K562 (cell line): ENCODE results near the gene URI1. TPM values are rescaled to one million over a fixed set of nuclear protein-coding genes. Genes with fewer than 3 reads are reported as not detected.

Source experiments
- ATAC-seq: fragments of 200-7000 bp; cut with Tn5 transposase; 3 replicates; pipeline ENCODE4 v1.9.1; 2020; ENCODE audit warnings: moderate library complexity
- BruUV-seq: library from RNA; stranded (reverse); fragments of 400-500 nt; replicated peaks from 2 replicates; lab custom pipeline; 2021; lab: Mats Ljungman, UMichigan
- CTCF ChIA-PET: fragments of 300-600 bp; formaldehyde crosslinking; extraction: SDS; loops from one replicate; lab custom pipeline; 2021; ENCODE audit warnings: low intra/inter-chr PET ratio; lab: Yijun Ruan, JAX
- POLR2A ChIA-PET: fragments of 300-600, 350-650 bp; sonication (Branson Sonifier 250); formaldehyde crosslinking; extraction: SDS; loops from one replicate; lab custom pipeline; 2021; ENCODE audit warnings: antibody characterized with exemption, inconsistent platforms; lab: Yijun Ruan, JAX
- DNase-seq, 4 experiments: peaks; one replicate each; pipeline versions ENCODE4 v3.0.0 to v3.0.0-alpha.2; 2011 to 2018; ENCODE audit warnings: low spot score in 3 of 4, mixed read lengths in 3 of 4; ENCODE audit errors: extremely low read depth in 1 of 4
- FAIRE-seq: peaks from 2 replicates; lab custom pipeline; 2011; peaks lifted over from hg19 to GRCh38; lab: Jason Lieb, UNC
- H2AFZ ChIP-seq: 2 replicates; pipeline ENCODE4 v1.6.0; 2011; ENCODE audit warnings: low read depth, low read length, control low read depth, inconsistent platforms
- H3K27ac ChIP-seq: fragments of 200-600 bp; 3 replicates; pipeline ENCODE4 v1.8.0; 2011; ENCODE audit warnings: low read depth, mild to moderate bottlenecking, control low read depth, inconsistent platforms, low read length, moderate library complexity, mixed read lengths; ENCODE audit errors: extremely low read depth
- H3K27me3 ChIP-seq, 2 experiments: fragments of 300-600 bp in 1 of 2; 2 replicates in 1 of 2; 3 replicates in 1 of 2; pipeline versions ENCODE4 v1.6.0 to v1.8.0; 2011; ENCODE audit warnings: inconsistent platforms in 2 of 2, low read length in 2 of 2, mild to moderate bottlenecking in 1 of 2, mixed read lengths in 1 of 2, moderate library complexity in 1 of 2; ENCODE audit not compliant: control insufficient read depth in 2 of 2, insufficient read depth in 2 of 2
- H3K36me3 ChIP-seq: fragments of 300-600 bp; 3 replicates; pipeline ENCODE4 v1.8.0; 2011; ENCODE audit warnings: mild to moderate bottlenecking, low read length, inconsistent platforms; ENCODE audit not compliant: control insufficient read depth, insufficient read depth
- H3K4me1 ChIP-seq, 2 experiments: fragments of 200-600 bp in 1 of 2; replicated peaks in 1 of 2; 2 replicates in 1 of 2; 3 replicates in 1 of 2; pipeline versions ENCODE4 v1.5.1 to v1.8.0; 2011; ENCODE audit warnings: inconsistent platforms in 2 of 2, low read length in 2 of 2, mild to moderate bottlenecking in 1 of 2, mixed read lengths in 1 of 2, moderate library complexity in 1 of 2; ENCODE audit not compliant: control insufficient read depth in 2 of 2, insufficient read depth in 2 of 2
- H3K4me2 ChIP-seq: 2 replicates; pipeline ENCODE4 v1.6.1; 2011; ENCODE audit warnings: low read length, control low read depth, inconsistent platforms, mixed read lengths; ENCODE audit not compliant: insufficient read depth
- H3K4me3 ChIP-seq: fragments of 200-600 bp; sonication (generic), shearing (Covaris generic); 2 replicates; pipeline ENCODE4 v1.5.1; 2016; ENCODE audit warnings: control low read depth, inconsistent platforms
- H3K79me2 ChIP-seq: fragments of 200-600 bp; 3 replicates; pipeline ENCODE4 v1.8.0; 2011; ENCODE audit warnings: low read length, inconsistent platforms; ENCODE audit not compliant: control insufficient read depth, insufficient read depth
- H3K9ac ChIP-seq, 2 experiments: 2 replicates each; pipeline versions ENCODE4 v1.6.0 to v1.6.1; 2011; ENCODE audit warnings: low read depth in 2 of 2, low read length in 2 of 2, control low read depth in 1 of 2, inconsistent platforms in 1 of 2, mild to moderate bottlenecking in 1 of 2, mixed read lengths in 1 of 2; ENCODE audit not compliant: insufficient read depth in 1 of 2
- H3K9me1 ChIP-seq: one replicate; pipeline ENCODE4 v1.6.0; 2011; ENCODE audit warnings: inconsistent platforms, mild to moderate bottlenecking, low read length, moderate library complexity; ENCODE audit not compliant: control insufficient read depth, insufficient read depth
- H3K9me3 ChIP-seq: replicated peaks from 2 replicates; pipeline ENCODE4 v1.5.1; 2011; ENCODE audit warnings: low read depth, low read length, inconsistent platforms; ENCODE audit not compliant: control insufficient read depth, insufficient read depth
- H4K20me1 ChIP-seq: replicated peaks from 2 replicates; pipeline ENCODE4 v1.6.1; 2011; ENCODE audit warnings: low read length, inconsistent platforms, mixed read lengths; ENCODE audit not compliant: control insufficient read depth, insufficient read depth
- EP400 ChIP-seq: fragments of 450-650 bp; IDR thresholded peaks from 2 replicates; pipeline ENCODE4 v1.6.1; 2017; ENCODE audit warnings: antibody characterized with exemption, mild to moderate bottlenecking, moderate library complexity
- FOXK2 ChIP-seq, 2 experiments: fragments of 450-650 bp; IDR thresholded peaks in 1 of 2; conservative IDR thresholded peaks in 1 of 2; 2 replicates each; pipeline ENCODE4 v1.6.1; 2016; ENCODE audit warnings: low read depth in 2 of 2, mild to moderate bottlenecking in 1 of 2
- HMG20A ChIP-seq: fragments of 450-650 bp; formaldehyde crosslinking; conservative IDR thresholded peaks from 2 replicates; pipeline ENCODE4 v1.4.0; 2020; ENCODE audit warnings: mild to moderate bottlenecking, mixed read lengths
- JUN ChIP-seq, 2 experiments: sonication (generic) in 1 of 2; formaldehyde crosslinking in 1 of 2; IDR thresholded peaks; 2 replicates each; pipeline versions ENCODE4 v1.6.1 to v1.8.0; 2012 to 2022; ENCODE audit warnings: borderline replicate concordance in 2 of 2, mild to moderate bottlenecking in 2 of 2, improper control_type of control experiment in 1 of 2, low read depth in 1 of 2, low read length in 1 of 2, missing genetic modification reagents in 1 of 2
- RBM39 ChIP-seq: fragments of 200-400 bp; formaldehyde crosslinking; optimal IDR thresholded peaks from 2 replicates; pipeline ENCODE3; 2018; ENCODE audit warnings: low read depth, low read length
- RCOR1 ChIP-seq, 2 experiments: IDR thresholded peaks; 2 replicates each; pipeline ENCODE4 v1.6.1; 2012; ENCODE audit warnings: low read depth in 2 of 2, low read length in 2 of 2, borderline replicate concordance in 1 of 2, improper control_type of control experiment in 1 of 2
- STAG1 ChIP-seq: sonication (generic); formaldehyde crosslinking; IDR thresholded peaks from 2 replicates; pipeline ENCODE4 v1.5.0; 2020; ENCODE audit warnings: missing genetic modification reagents, borderline replicate concordance
- TAF9B ChIP-seq: fragments of 450-650 bp; IDR thresholded peaks from 2 replicates; pipeline ENCODE4 v1.6.1; 2018; ENCODE audit warnings: mild to moderate bottlenecking; ENCODE audit not compliant: partially characterized antibody
- ZBTB49 ChIP-seq: sonication (generic); formaldehyde crosslinking; IDR thresholded peaks from 2 replicates; pipeline ENCODE4 v1.8.0; 2022; ENCODE audit warnings: missing genetic modification reagents, mild to moderate bottlenecking, borderline replicate concordance
- ZNF24 ChIP-seq: fragments of 450-650 bp; IDR thresholded peaks from 2 replicates; pipeline ENCODE4 v1.6.1; 2016
- WGBS: fragments of 100-300 bp; shearing (Covaris generic); methylation state at CpG from one replicate; pipeline ENCODE4 v1.1.6; 2016; ENCODE audit warnings: low coverage, mixed read lengths; ENCODE audit not compliant: insufficient coverage; ENCODE audit errors: missing lambda C conversion rate; 5-methylcytosine and 5-hydroxymethylcytosine counted together
- in situ Hi-C: fragments of 300-500 bp; cut with MboI; formaldehyde crosslinking; loops from 4 replicates; pipeline ENCODE4 v1.15.0; 2018; ENCODE audit warnings: inconsistent platforms, mixed read lengths
- intact Hi-C: fragments of 100-400 bp; cut with micrococcal nuclease; formaldehyde crosslinking; loops from 2 replicates; pipeline ENCODE4 v1.14.2; 2022
- polyA plus RNA-seq, 8 experiments: library from polyadenylated mRNA; depleted of rRNA in 4 of 8; stranded (reverse) in 5 of 8; unstranded in 3 of 8; fragments of >200 nt; fragmentation: Nextera tagmentation in 2 of 8; fragmentation: Illumina TruSeq in 1 of 8; extraction: Ambion mirVana in 2 of 8; extraction: Trizol in 1 of 8; gene quantifications; 2 replicates each; pipeline versions ENCODE4 v1.2.1 to v1.2.3, GENCODE V29; 2011 to 2014; ENCODE audit warnings: inconsistent platforms in 1 of 8, missing spikeins in 1 of 8
- total RNA-seq, 7 experiments: library from RNA; depleted of rRNA in 6 of 7; stranded (reverse); fragments of >200 nt in 6 of 7; fragmentation: Illumina TruSeq in 2 of 7; extraction: Trizol in 2 of 7; gene quantifications; 2 replicates each; pipeline versions ENCODE4 v1.2.1 to v1.2.3, GENCODE V29; 2011 to 2021; ENCODE audit warnings: low replicate concordance in 1 of 7

Gene URI1
- total and polyA plus RNA-seq, 9 of the 15 experiments (the other 6 are each of a cell fraction or from before 2014, with no cell fraction given): 16.9 to 87.4 (median 63.9) TPM

GRCh38 chr19:30047432-30047831, 105.4 kb downstream of the URI1 start:
- no peak for ATAC-seq
- H3K4me3 ChIP-seq: no peak overlapping the region
- TF ChIP-seq EP400: no peak
- TF ChIP-seq HMG20A (CRISPR knock-in tag): no peak
- TF ChIP-seq TAF9B: no peak
- no peak for TF ChIP-seq RCOR1 (IDR thresholded peaks at IDR 0.05; ENCODE audit: borderline replicate concordance in 1 of 2, low read depth in 2 of 2, low read length in 2 of 2)
- no peak for TF ChIP-seq RBM39
- ChIA-PET POLR2A (no interaction called here), CTCF (no interaction called here)
- H3K9me1 ChIP-seq: no peaks in the 10 kb centered on the region
- H4K20me1 ChIP-seq: 0 out of 2 replicates have a peak, but pooled peaks cover 5% of the 10 kb centered on the region
- no peak for FAIRE-seq
- no peaks in the 10 kb centered on the region for H3K9me3 ChIP-seq
- H3K36me3 ChIP-seq: no peaks in the 10 kb centered on the region; the same call in 2 of the 3 replicates
- no peaks in the 10 kb centered on the region for H3K79me2 ChIP-seq
- no peak overlapping the region for H3K4me2 ChIP-seq
- no peak for DNase-seq
- H3K27me3 ChIP-seq: peaks cover 2 to 9% of the 10 kb centered on the region in 2 experiments; a peak in 1 of 5 replicates
- no TSS peak for BruUV-seq
- H2AFZ ChIP-seq: no peak overlapping the region
- no peak overlapping the region for H3K9ac ChIP-seq
- WGBS: 73% methylated on average over 8 of the region's 8 CpGs
- H3K4me1 ChIP-seq: peaks cover 0 to 3% of the 10 kb centered on the region in 2 experiments; a peak in 1 of 5 replicates
- in situ Hi-C loops: no loop called here
- H3K27ac ChIP-seq: no peak overlapping the region
- intact Hi-C loops: no loop called here

GRCh38 chr19:30049226-30049625, 107.2 kb downstream of the URI1 start:
- Histone ChIP-seq H3K36me3 (no peaks in the 10 kb centered on the region; the same call in 2 of the 3 replicates), H3K79me2 (no peaks in the 10 kb centered on the region), H4K20me1 (0 out of 2 replicates have a peak, but pooled peaks cover 5% of the 10 kb centered on the region), H3K9me1 (no peaks in the 10 kb centered on the region), H3K4me2 (no peak overlapping the region), H3K9ac (no peak overlapping the region), H2AFZ (no peak overlapping the region), H3K27ac (no peak overlapping the region), H3K27me3 (peaks cover 2 to 17% of the 10 kb centered on the region in 2 experiments; a peak in 1 of 5 replicates), H3K9me3 (no peaks in the 10 kb centered on the region), H3K4me3 (no peak overlapping the region), H3K4me1 (0 out of 5 replicates have a peak, but pooled peaks cover 0 to 1% of the 10 kb centered on the region in 2 experiments)
- ChIA-PET CTCF (no interaction called here), POLR2A (no interaction called here)
- in situ Hi-C loops (no loop called here), intact Hi-C loops (no loop called here)
- ATAC-seq: no peak
- BruUV-seq: no TSS peak
- no peak for TF ChIP-seq ZNF24
- no peak for TF ChIP-seq STAG1 (CRISPR knock-in tag)
- TF ChIP-seq FOXK2 (conservative IDR thresholded peaks at IDR 0.05 in 1 of 2, IDR thresholded peaks at IDR 0.05 in 1 of 2; ENCODE audit: low read depth in 2 of 2): no peak
- no peak for TF ChIP-seq JUN (IDR thresholded peaks at IDR 0.05; ENCODE audit: borderline replicate concordance, low read depth, low read length)
- TF ChIP-seq JUN (CRISPR knock-in tag; IDR thresholded peaks at IDR 0.05; ENCODE audit: borderline replicate concordance): no peak
- TF ChIP-seq ZBTB49 (CRISPR knock-in tag): no peak
- no peak for DNase-seq
- no peak for FAIRE-seq
- WGBS: 81% methylated on average over 4 of the region's 4 CpGs
